IMR-90 (cell line): ENCODE results near the gene TAGLN. TPM values are rescaled to one million over a fixed set of nuclear protein-coding genes. Genes with fewer than 3 reads are reported as not detected.
A peak's percentile ranks its signal among the peaks of the same experiment; 100 is the strongest.

Experiments used
- ATAC-seq: fragments of 200-7000 bp; cut with Tn5 transposase; 2 replicates; pipeline ENCODE4 v1.9.1; 2020; ENCODE audit warnings: low read depth, mild to moderate bottlenecking, moderate library complexity
- BruUV-seq: library from RNA; stranded (reverse); fragments of 400-500 nt; replicated peaks from 2 replicates; lab custom pipeline; 2021; lab: Mats Ljungman, UMichigan
- CTCF ChIA-PET: fragments of 300-600 bp; formaldehyde crosslinking; extraction: SDS; loops from one replicate; lab custom pipeline; 2021; ENCODE audit warnings: antibody characterized with exemption; lab: Yijun Ruan, JAX
- POLR2A ChIA-PET: fragments of 300-600 bp; sonication (Branson Sonifier 250); formaldehyde crosslinking; loops from one replicate; lab custom pipeline; 2022; ENCODE audit warnings: antibody characterized with exemption; ENCODE audit not compliant: unreplicated experiment; lab: Charles Lee
- DNase-seq: peaks from one replicate; pipeline ENCODE4 v3.0.0; 2013
- H2AFZ ChIP-seq: replicated peaks from 2 replicates; pipeline ENCODE3; 2013; ENCODE audit warnings: low read length, mild to moderate bottlenecking; ENCODE audit not compliant: poor library complexity
- H2AK5ac ChIP-seq: 2 replicates; pipeline ENCODE4 v1.6.1; 2013; ENCODE audit warnings: low read depth, low read length, inconsistent platforms
- H2AK9ac ChIP-seq: replicated peaks from 2 replicates; pipeline ENCODE3; 2013; ENCODE audit warnings: mild to moderate bottlenecking, low read depth, low read length, moderate library complexity; ENCODE audit not compliant: poor library complexity
- H2BK120ac ChIP-seq: 2 replicates; pipeline ENCODE4 v1.6.1; 2013; ENCODE audit warnings: low read depth, low read length, inconsistent platforms
- H2BK15ac ChIP-seq: 3 replicates; pipeline ENCODE4 v1.6.1; 2013; ENCODE audit warnings: low read depth, low read length, inconsistent platforms
- H2BK20ac ChIP-seq: 2 replicates; pipeline ENCODE4 v1.6.1; 2013; ENCODE audit warnings: low read depth, mild to moderate bottlenecking, inconsistent platforms, low read length, moderate library complexity
- H2BK5ac ChIP-seq: 2 replicates; pipeline ENCODE4 v1.6.1; 2013; ENCODE audit warnings: mild to moderate bottlenecking, low read depth, low read length, inconsistent platforms; ENCODE audit not compliant: poor library complexity, severe bottlenecking
- H3K14ac ChIP-seq: replicated peaks from 2 replicates; pipeline ENCODE4 v1.6.1; 2013; ENCODE audit warnings: low read depth, low read length, inconsistent platforms
- H3K18ac ChIP-seq: 2 replicates; pipeline ENCODE4 v1.6.1; 2013; ENCODE audit warnings: low read depth, low read length, control low read depth
- H3K23ac ChIP-seq: 2 replicates; pipeline ENCODE4 v1.6.1; 2013; ENCODE audit warnings: low read depth, low read length, inconsistent platforms
- H3K27ac ChIP-seq: 2 replicates; pipeline ENCODE4 v1.5.1; 2013; ENCODE audit warnings: mild to moderate bottlenecking, control low read depth, low read length; ENCODE audit not compliant: insufficient read depth
- H3K27me3 ChIP-seq: 2 replicates; pipeline ENCODE4 v1.6.1; 2013; ENCODE audit warnings: low read length; ENCODE audit not compliant: control insufficient read depth, insufficient read depth
- H3K36me3 ChIP-seq: 2 replicates; pipeline ENCODE4 v1.6.1; 2013; ENCODE audit warnings: low read length, mixed read lengths; ENCODE audit not compliant: control insufficient read depth, insufficient read depth
- H3K4ac ChIP-seq: 2 replicates; pipeline ENCODE4 v1.6.1; 2013; ENCODE audit warnings: low read depth, low read length, inconsistent platforms
- H3K4me1 ChIP-seq: 2 replicates; pipeline ENCODE4 v1.6.1; 2013; ENCODE audit warnings: low read length, mixed read lengths; ENCODE audit not compliant: control insufficient read depth, insufficient read depth
- H3K4me2 ChIP-seq: 2 replicates; pipeline ENCODE4 v1.6.1; 2013; ENCODE audit warnings: low read depth, mild to moderate bottlenecking, control low read depth, low read length, moderate library complexity
- H3K4me3 ChIP-seq: 2 replicates; pipeline ENCODE4 v1.5.1; 2013; ENCODE audit warnings: low read depth, mild to moderate bottlenecking, control low read depth, low read length, moderate library complexity; ENCODE audit not compliant: insufficient read depth
- H3K56ac ChIP-seq: 2 replicates; pipeline ENCODE4 v1.6.1; 2013; ENCODE audit warnings: low read length, inconsistent platforms; ENCODE audit not compliant: insufficient read depth; ENCODE audit errors: extremely low read depth
- H3K79me1 ChIP-seq, 2 experiments: 2 replicates each; pipeline ENCODE4 v1.6.1; 2013; ENCODE audit warnings: low read length in 2 of 2, inconsistent platforms in 1 of 2, low read depth in 1 of 2
- H3K9ac ChIP-seq: 2 replicates; pipeline ENCODE4 v1.6.1; 2013; ENCODE audit warnings: low read depth, low read length, control low read depth
- H3K9me1 ChIP-seq: 2 replicates; pipeline ENCODE4 v1.6.1; 2013; ENCODE audit warnings: low read length, inconsistent platforms; ENCODE audit not compliant: insufficient read depth
- H3K9me3 ChIP-seq: 2 replicates; pipeline ENCODE4 v1.6.1; 2013; ENCODE audit warnings: low read length; ENCODE audit not compliant: control insufficient read depth, insufficient read depth
- H4K20me1 ChIP-seq: 2 replicates; pipeline ENCODE4 v1.6.1; 2013; ENCODE audit warnings: low read length, inconsistent platforms; ENCODE audit not compliant: insufficient read depth
- H4K5ac ChIP-seq: 2 replicates; pipeline ENCODE4 v1.6.1; 2013; ENCODE audit warnings: mild to moderate bottlenecking, low read depth, low read length, control low read depth
- H4K8ac ChIP-seq, 2 experiments: 2 replicates each; pipeline ENCODE4 v1.6.1; 2013; ENCODE audit warnings: low read depth in 2 of 2, low read length in 2 of 2, control low read depth in 1 of 2, inconsistent platforms in 1 of 2
- H4K91ac ChIP-seq: 2 replicates; pipeline ENCODE4 v1.6.1; 2013; ENCODE audit warnings: low read depth, low read length, inconsistent platforms; ENCODE audit not compliant: insufficient read depth
- CHD1 ChIP-seq: IDR thresholded peaks from 2 replicates; pipeline ENCODE4 v1.6.1; 2012; ENCODE audit warnings: low read depth, low read length, improper control_type of control experiment
- CTCF ChIP-seq: conservative IDR thresholded peaks from 2 replicates; pipeline ENCODE4 v1.5.1; 2012; ENCODE audit warnings: mild to moderate bottlenecking, low read depth, low read length, improper control_type of control experiment
- MAFK ChIP-seq: IDR thresholded peaks from 2 replicates; pipeline ENCODE4 v1.6.1; 2012; ENCODE audit warnings: low read depth, low read length, improper control_type of control experiment
- RAD21 ChIP-seq: IDR thresholded peaks from 2 replicates; pipeline ENCODE4 v1.6.1; 2012; ENCODE audit warnings: low read length, improper control_type of control experiment
- RCOR1 ChIP-seq: IDR thresholded peaks from 2 replicates; pipeline ENCODE4 v1.6.1; 2012; ENCODE audit warnings: mild to moderate bottlenecking, low read length, improper control_type of control experiment; ENCODE audit not compliant: insufficient replicate concordance
- SMC3 ChIP-seq: fragments of 150-350 bp; IDR thresholded peaks from 2 replicates; pipeline ENCODE4 v1.6.1; 2016; ENCODE audit warnings: low read depth, mild to moderate bottlenecking, antibody characterized with exemption, low read length, moderate library complexity
- WGBS, 2 experiments: methylation state at CpG; one replicate each; pipeline versions ENCODE4 v1.1.5 to v1.1.7; 2013; ENCODE audit warnings: missing lambda C conversion rate in 2 of 2; ENCODE audit not compliant: insufficient read length in 1 of 2; ENCODE audit errors: extremely low coverage in 2 of 2; 5-methylcytosine and 5-hydroxymethylcytosine counted together
- dilution Hi-C: fragments of 300-500 bp; cut with HindIII; formaldehyde crosslinking; loops from one replicate; pipeline ENCODE4 v1.14.3; 2018; ENCODE audit warnings: low sequenced_read_pairs; ENCODE audit not compliant: unreplicated experiment
- in situ Hi-C: fragments of 300-500 bp; cut with MboI; formaldehyde crosslinking; loops from 3 replicates; pipeline ENCODE4 v1.14.3; 2019; ENCODE audit warnings: low sequenced_read_pairs, inconsistent platforms, mixed read lengths
- intact Hi-C: fragments of 100-400 bp; cut with micrococcal nuclease; formaldehyde crosslinking; loops from 2 replicates; pipeline ENCODE4 v1.10.0; 2022
- polyA plus RNA-seq, 3 experiments: library from polyadenylated mRNA; depleted of rRNA; stranded (reverse); fragments of >200 nt; gene quantifications; 2 replicates each; pipeline ENCODE4 v1.2.3, GENCODE V29; 2012; ENCODE audit warnings: low replicate concordance in 1 of 3
- total RNA-seq: library from RNA; depleted of rRNA; stranded (reverse); fragments of >200 nt; gene quantifications from 2 replicates; pipeline ENCODE4 v1.2.3, GENCODE V29; 2012

The TAGLN gene
- total and polyA plus RNA-seq, 2 of the 4 experiments (the other 2 are of a cell fraction), result 2,558 to 3,760 TPM

DNA sequence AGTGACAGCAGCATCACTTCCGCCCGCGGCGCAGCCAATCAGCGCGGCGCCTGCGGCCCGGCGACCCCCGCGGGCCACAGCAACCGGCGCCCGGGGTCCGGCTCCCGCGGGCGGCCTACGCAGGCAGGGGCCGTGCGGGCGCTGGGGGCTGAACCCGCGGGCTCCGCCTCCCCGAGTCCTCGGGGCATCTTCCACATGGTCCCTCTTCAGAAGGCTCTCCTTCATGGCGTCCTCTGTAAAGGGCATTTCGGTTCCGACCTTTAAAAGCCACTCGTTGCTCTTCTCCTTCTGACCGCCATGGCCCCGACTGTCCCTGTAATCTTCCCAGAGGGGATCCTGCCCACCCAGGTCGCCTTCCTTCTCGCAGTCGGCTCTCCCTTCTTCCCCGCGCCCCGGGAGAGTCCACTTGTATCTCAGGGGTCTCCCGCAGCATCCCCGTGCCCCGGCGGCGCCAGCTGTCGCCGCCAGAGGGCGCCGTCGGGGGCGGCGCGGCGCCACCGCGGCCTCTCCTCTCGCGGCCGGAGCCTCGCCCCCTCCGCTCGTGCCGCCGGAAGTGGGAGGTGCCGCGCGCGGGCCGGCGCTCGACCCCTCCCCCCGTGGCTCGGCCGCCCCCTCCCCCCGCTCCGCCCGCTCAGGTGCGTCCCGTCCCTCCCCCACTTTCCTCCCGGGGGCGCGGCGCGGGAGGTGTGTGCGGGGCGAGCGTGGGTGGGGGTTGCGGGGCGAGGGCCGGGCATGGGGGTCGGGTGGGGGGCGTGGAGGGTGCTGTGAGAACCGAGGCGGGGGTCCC is 33.1 kb downstream of the TAGLN start, which contains the start of gene RNF214 (continued):
- TF ChIP-seq CHD1, result peak; percentile 61; the same call in 1 of the 2 replicates
- peak; percentile 64 for TF ChIP-seq RAD21
- peak; percentile 66 for TF ChIP-seq SMC3

- dilution Hi-C loops, result no loop called here
- peak overlapping the region; percentile 85 for H3K27ac ChIP-seq
- H3K56ac ChIP-seq, result peak overlapping the region; percentile 1; the same call in 1 of the 2 replicates
- peaks cover 7% of the 10 kb centered on the region for H3K4me1 ChIP-seq
- H2AK9ac ChIP-seq, result peak overlapping the region; percentile 89
- no CpG with 5 or more reads among the region's 27 CpGs for WGBS, 2 experiments
- POLR2A ChIA-PET, result no interaction called here
- CTCF ChIA-PET, result no interaction called here
- DNase-seq, result no peak
- peak overlapping the region; percentile 92 for H3K14ac ChIP-seq
- ATAC-seq, result peak; percentile 9
- peak overlapping the region; percentile 89 for H3K9ac ChIP-seq
- H4K5ac ChIP-seq, result peak overlapping the region; percentile 74
- peak overlapping the region; percentile 75; the same call in 1 of the 2 replicates for H2BK120ac ChIP-seq
- H3K9me3 ChIP-seq, result no peaks in the 10 kb centered on the region
- H3K4me2 ChIP-seq, result peak overlapping the region; percentile 93
- intact Hi-C loops, result loop anchor here (1.0 to 10.0 kb wide), 2 partner anchors 83 to 392 kb away; partner anchors contain the start of gene BACE1
- no TSS peak for BruUV-seq
- peak overlapping the region; percentile 81 to 87 for H4K8ac ChIP-seq
- no peak for TF ChIP-seq RCOR1
- no peak for TF ChIP-seq CTCF
- no peak for TF ChIP-seq MAFK
- no peak for TF ChIP-seq RAD21
- H3K23ac ChIP-seq, result peak overlapping the region; percentile 92
- no peak overlapping the region for H2BK15ac ChIP-seq
- no peak overlapping the region for H2BK20ac ChIP-seq
- peak overlapping the region; percentile 86 for H3K4ac ChIP-seq
- H3K4me3 ChIP-seq, result peak overlapping the region; percentile 99
- no peaks in the 10 kb centered on the region; the same call in 1 of the 2 replicates for H4K20me1 ChIP-seq
- peak overlapping the region; percentile 47 for H2AK5ac ChIP-seq
- peak overlapping the region; percentile 72 for H4K91ac ChIP-seq
- H3K27me3 ChIP-seq, result no peaks in the 10 kb centered on the region
- peak overlapping the region; percentile 93 for H2AFZ ChIP-seq
- peak overlapping the region; percentile 68 for H2BK5ac ChIP-seq
- in situ Hi-C loops, result loop anchor here (5.0 kb wide), 1 partner anchor 446 kb away; the partner anchor contains the start of gene ZPR1
- peaks cover 31 to 58% of the 10 kb centered on the region in 2 experiments for H3K79me1 ChIP-seq
- peak overlapping the region; percentile 55 for H3K18ac ChIP-seq
- peaks cover 17% of the 10 kb centered on the region for H3K36me3 ChIP-seq
- no peaks in the 10 kb centered on the region for H3K9me1 ChIP-seq
Measured at GRCh38 chr11:117232911-117233409, 33.8 kb downstream of the TAGLN start.
